Esophagus muscularis mucosa (tissue), 3 donors: ENCODE data around the gene SLC17A7.

ENCODE experiments used
- POLR2A ChIP-seq: fragments of 450-650 bp; IDR thresholded peaks from one replicate; pipeline ENCODE4 v1.6.1; 2017; ENCODE audit warnings: antibody characterized with exemption, moderate library complexity, mild to moderate bottlenecking, low read depth
- TF ChIP-seq, protein P1 (sequence below), 3 experiments: fragments of 200-600 bp in 2 of 3; fragments of 450-650 bp in 1 of 3; sonication (generic) in 2 of 3; IDR thresholded peaks; one replicate each; pipeline ENCODE4 v1.5.1; 2017 to 2019; ENCODE audit warnings: antibody characterized with exemption in 3 of 3, mild to moderate bottlenecking in 2 of 3, moderate library complexity in 1 of 3

DNA sequence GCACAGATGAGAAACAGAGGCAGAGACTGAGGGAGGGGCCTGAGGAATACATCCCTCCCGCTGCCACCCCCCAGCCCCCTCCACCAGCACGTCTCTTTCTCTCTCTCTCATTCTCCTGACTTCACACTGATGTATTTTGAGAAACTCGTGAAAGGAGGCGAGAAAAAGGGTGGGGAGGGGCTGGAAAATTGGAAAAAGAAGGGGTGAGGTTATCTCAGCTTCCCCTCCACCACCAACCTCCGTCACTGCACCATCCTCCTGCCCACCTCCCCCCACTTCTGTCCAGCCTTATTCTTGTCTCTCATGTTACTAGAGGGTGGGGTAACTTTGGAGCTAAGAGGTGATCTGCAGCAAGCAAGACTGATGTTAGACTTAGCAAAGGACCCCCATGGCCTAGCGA, 1.5 kb downstream of the SLC17A7 start:
- TF ChIP-seq, protein P1, sequence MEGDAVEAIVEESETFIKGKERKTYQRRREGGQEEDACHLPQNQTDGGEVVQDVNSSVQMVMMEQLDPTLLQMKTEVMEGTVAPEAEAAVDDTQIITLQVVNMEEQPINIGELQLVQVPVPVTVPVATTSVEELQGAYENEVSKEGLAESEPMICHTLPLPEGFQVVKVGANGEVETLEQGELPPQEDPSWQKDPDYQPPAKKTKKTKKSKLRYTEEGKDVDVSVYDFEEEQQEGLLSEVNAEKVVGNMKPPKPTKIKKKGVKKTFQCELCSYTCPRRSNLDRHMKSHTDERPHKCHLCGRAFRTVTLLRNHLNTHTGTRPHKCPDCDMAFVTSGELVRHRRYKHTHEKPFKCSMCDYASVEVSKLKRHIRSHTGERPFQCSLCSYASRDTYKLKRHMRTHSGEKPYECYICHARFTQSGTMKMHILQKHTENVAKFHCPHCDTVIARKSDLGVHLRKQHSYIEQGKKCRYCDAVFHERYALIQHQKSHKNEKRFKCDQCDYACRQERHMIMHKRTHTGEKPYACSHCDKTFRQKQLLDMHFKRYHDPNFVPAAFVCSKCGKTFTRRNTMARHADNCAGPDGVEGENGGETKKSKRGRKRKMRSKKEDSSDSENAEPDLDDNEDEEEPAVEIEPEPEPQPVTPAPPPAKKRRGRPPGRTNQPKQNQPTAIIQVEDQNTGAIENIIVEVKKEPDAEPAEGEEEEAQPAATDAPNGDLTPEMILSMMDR (IDR thresholded peaks at IDR 0.05) = no peak
- TF ChIP-seq POLR2A = no peak
